GM12872 (cell line): ENCODE measurements around the gene OR1I1.
A peak's percentile ranks its signal among the peaks of the same experiment; 100 is the strongest.

Experiments used
- TF ChIP-seq, protein P1 (sequence below): IDR thresholded peaks from 3 replicates; pipeline ENCODE4 v1.5.1; 2011; ENCODE audit warnings: low read depth, mild to moderate bottlenecking, low read length, moderate library complexity; ENCODE audit not compliant: insufficient read depth

The OR1I1 gene

GRCh38 chr19:15075806-15076205 lies 6.2 kb upstream of the OR1I1 start:
- TF ChIP-seq, protein P1, sequence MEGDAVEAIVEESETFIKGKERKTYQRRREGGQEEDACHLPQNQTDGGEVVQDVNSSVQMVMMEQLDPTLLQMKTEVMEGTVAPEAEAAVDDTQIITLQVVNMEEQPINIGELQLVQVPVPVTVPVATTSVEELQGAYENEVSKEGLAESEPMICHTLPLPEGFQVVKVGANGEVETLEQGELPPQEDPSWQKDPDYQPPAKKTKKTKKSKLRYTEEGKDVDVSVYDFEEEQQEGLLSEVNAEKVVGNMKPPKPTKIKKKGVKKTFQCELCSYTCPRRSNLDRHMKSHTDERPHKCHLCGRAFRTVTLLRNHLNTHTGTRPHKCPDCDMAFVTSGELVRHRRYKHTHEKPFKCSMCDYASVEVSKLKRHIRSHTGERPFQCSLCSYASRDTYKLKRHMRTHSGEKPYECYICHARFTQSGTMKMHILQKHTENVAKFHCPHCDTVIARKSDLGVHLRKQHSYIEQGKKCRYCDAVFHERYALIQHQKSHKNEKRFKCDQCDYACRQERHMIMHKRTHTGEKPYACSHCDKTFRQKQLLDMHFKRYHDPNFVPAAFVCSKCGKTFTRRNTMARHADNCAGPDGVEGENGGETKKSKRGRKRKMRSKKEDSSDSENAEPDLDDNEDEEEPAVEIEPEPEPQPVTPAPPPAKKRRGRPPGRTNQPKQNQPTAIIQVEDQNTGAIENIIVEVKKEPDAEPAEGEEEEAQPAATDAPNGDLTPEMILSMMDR = no peak

- TF ChIP-seq, protein P1 = no peak
Measured at GRCh38 chr19:15087182-15087581, 5.2 kb downstream of the OR1I1 start.

DNA sequence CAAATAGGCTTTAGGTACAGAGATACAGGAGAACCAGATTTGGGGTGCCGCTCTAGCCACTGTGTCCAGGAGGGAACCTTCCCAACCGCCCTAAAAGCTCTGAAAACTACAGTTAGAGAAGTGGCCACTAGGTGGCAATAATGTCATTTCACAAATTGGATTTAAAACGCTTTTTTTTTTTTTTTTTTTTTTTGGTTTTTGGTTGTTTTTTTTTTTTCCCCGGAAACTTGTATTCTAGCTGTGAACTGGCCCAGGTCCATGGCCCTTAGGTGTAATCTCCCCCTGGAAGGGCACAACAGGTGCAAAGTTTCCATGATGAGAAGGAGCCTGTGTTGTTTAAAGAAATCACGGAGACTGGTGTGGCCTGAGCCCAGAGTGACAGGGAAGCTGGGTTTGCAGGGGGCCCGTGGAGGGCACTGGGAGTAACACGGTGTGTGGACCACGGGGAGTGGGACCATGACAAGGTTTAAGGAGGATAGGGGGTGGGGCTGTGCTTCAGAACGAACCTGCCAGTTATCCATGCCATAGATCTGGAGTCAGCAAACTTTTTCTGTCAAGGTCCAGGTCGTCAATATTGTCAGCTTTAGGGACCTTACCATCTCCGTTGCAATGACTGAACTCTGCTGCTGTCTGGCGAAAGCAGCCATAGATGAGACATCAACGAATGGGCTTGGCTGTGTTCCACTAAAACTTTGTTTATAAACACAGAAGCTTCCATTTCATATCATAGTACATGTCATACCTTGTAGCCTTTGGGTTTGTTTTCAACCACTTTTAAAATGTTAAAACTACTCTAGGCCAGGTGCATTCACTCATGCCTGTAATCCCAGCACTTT lies 10.1 kb downstream of the OR1I1 start:
- TF ChIP-seq, protein P1 = peak; percentile 58

GRCh38 chr19:15093001-15093400 lies 11.0 kb downstream of the OR1I1 start:
- TF ChIP-seq, protein P1 = no peak

DNA sequence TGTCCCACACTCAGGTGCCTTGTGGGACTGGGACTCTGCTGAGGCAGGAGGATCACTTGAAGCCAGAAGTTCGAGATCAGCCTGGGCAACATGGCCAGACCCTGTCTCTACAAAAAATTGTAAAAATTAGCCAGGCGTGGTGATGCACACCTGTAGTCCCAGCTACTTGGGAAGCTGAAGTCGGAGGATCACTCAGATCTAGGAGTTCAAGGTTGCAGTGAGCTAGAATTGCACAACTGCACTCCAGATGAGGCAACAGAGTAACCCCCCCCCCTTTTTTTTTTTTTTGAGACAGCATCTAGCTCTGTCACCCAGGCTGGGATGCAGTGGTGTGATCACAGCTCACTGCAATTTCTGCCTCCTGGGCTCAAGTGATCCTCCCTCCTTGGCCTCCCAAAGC lies 14.2 kb downstream of the OR1I1 start:
- TF ChIP-seq, protein P1 = no peak

GRCh38 chr19:15098460-15098859 lies 16.4 kb downstream of the OR1I1 start:
- TF ChIP-seq, protein P1 = no peak

DNA sequence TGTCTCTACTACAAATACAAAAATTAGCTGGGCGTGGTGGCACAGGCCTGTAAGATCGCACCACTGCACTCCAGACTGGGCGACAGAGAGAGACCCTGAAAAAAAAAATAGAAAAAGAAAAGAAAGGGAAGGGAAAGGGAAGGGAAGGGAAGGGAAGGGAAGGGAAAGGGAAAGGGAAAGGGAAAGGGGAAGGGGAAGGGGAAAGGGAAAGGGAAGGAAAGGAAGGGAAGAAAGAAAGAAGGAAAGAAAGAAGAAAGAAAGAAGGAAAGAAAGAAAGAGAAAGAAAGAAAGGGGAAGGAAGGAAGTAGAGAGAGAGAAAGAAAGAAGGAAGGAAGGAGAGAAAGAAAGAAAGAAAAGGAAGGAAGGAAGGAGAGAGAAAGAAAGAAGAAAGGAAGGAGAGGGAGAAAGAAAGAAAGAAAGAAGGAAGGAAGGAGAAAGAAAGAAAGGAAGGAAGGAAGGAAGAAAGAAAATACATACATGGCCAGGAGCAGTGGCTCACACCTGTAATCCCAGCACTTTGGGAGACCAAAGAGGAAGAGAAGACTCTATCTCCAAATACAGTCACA lies 17.1 kb downstream of the OR1I1 start:
- TF ChIP-seq, protein P1 = no peak
